Measurements from ENCODE around the gene DMRTC2. TPM values are rescaled to one million over a fixed set of nuclear protein-coding genes. Genes with fewer than 3 reads are reported as not detected.

Gene DMRTC2
- total RNA-seq, 2 donors from 2014 or later, result not detected

GRCh38 chr19:41837981-41838708 is 6.7 kb upstream of the DMRTC2 start:
- H3K36me3 ChIP-seq, result no peaks in the 10 kb centered on the region
- TF ChIP-seq CTCF (IDR thresholded peaks at IDR 0.05), result no peak
- no peak for DNase-seq (ENCODE audit: low spot score)
- no peaks in the 10 kb centered on the region for H3K9me3 ChIP-seq
- H3K27me3 ChIP-seq, result no peaks in the 10 kb centered on the region
- H3K4me3 ChIP-seq, result no peak overlapping the region
- H3K27ac ChIP-seq, result no peak overlapping the region
- H3K4me1 ChIP-seq, result no peaks in the 10 kb centered on the region

- Histone ChIP-seq H3K27me3 (no peaks in the 10 kb centered on the region), H3K4me1 (no peaks in the 10 kb centered on the region), H3K27ac (no peak overlapping the region), H3K36me3 (no peaks in the 10 kb centered on the region), H3K9me3 (no peaks in the 10 kb centered on the region), H3K4me3 (no peak overlapping the region)
- DNase-seq (ENCODE audit: low spot score), result no peak
- TF ChIP-seq CTCF (IDR thresholded peaks at IDR 0.05), result no peak
These were observed 5.6 kb upstream of the DMRTC2 start for GRCh38 chr19:41839211-41839610.

GRCh38 chr19:41843371-41843770 is 1.5 kb upstream of the DMRTC2 start:
- Histone ChIP-seq H3K4me1 (no peaks in the 10 kb centered on the region), H3K36me3 (no peaks in the 10 kb centered on the region), H3K27ac (no peak overlapping the region), H3K27me3 (no peaks in the 10 kb centered on the region), H3K4me3 (no peak overlapping the region), H3K9me3 (no peaks in the 10 kb centered on the region)
- TF ChIP-seq CTCF (IDR thresholded peaks at IDR 0.05), result no peak
- DNase-seq (ENCODE audit: low spot score), result no peak

- H3K36me3 ChIP-seq, result no peaks in the 10 kb centered on the region
- no peaks in the 10 kb centered on the region for H3K27me3 ChIP-seq
- TF ChIP-seq CTCF (IDR thresholded peaks at IDR 0.05), result no peak
- H3K4me3 ChIP-seq, result no peak within 1 kb of the TSS
- DNase-seq (ENCODE audit: low spot score), result no peak
- H3K4me1 ChIP-seq, result no peaks in the 10 kb centered on the region
- H3K9me3 ChIP-seq, result no peaks in the 10 kb centered on the region
- H3K27ac ChIP-seq, result no peak within 1 kb of the TSS
These were observed 241 bp upstream of the DMRTC2 start, which contains the start of gene LYPD4 for GRCh38 chr19:41844601-41845000. LYPD4 (minus strand) TSS chr19:41844683; CDS start chr19:41839285, 5,398 bp downstream.

GRCh38 chr19:41845051-41845590 is 279 bp downstream of the DMRTC2 start:
- no peaks in the 10 kb centered on the region for H3K36me3 ChIP-seq
- no peak overlapping the region for H3K27ac ChIP-seq
- no peak for TF ChIP-seq CTCF (IDR thresholded peaks at IDR 0.05)
- no peaks in the 10 kb centered on the region for H3K4me1 ChIP-seq
- DNase-seq (ENCODE audit: low spot score), result no peak
- H3K4me3 ChIP-seq, result no peak overlapping the region
- no peaks in the 10 kb centered on the region for H3K9me3 ChIP-seq
- no peaks in the 10 kb centered on the region for H3K27me3 ChIP-seq

All from right atrium auricular region (tissue), 2 donors.